Measurements from ENCODE around the gene FAM219A.

GRCh38 chr9:34398875-34399274, 59.5 kb downstream of the FAM219A start:
- TF ChIP-seq POLR2A (IDR thresholded peaks at IDR 0.05), result no peak
- TF ChIP-seq CTCF (IDR thresholded peaks at IDR 0.05), result no peak
